GM19463 (cell line): ENCODE data around the gene ODF4.
"Not testable (repeated sequence)": the region's sequence is repeated elsewhere in the genome, so short reads cannot be mapped to it uniquely, and the experiment has no call there.

Source experiments
- ATAC-seq: cut with Tn5 transposase; IDR thresholded peaks from one replicate; pipeline ENCODE4 v1.9.1; 2021; ENCODE audit warnings: mild to moderate bottlenecking, moderate library complexity; ENCODE audit not compliant: unreplicated experiment

ODF4 gene

DNA sequence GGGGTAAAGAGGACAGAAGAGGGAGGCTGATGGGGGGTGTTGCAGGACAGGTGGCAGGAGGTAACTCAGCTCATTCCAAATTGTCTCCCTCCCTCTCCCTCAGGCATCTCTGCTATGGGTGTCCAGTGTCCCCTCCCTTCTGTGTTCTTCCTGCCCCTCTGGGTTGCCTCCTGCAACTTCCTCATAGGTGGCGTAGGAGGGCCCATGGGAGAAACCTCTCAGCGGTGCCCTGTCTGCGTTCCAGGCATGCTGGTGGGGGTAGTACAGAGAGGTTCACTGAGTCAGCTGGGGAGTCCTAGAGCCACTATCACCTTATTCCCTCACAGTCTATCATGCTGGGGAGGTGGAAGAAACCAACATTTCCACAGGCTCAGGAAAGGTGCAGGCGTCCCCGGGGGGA, 14.7 kb upstream of the ODF4 start:
- no peak for ATAC-seq

DNA sequence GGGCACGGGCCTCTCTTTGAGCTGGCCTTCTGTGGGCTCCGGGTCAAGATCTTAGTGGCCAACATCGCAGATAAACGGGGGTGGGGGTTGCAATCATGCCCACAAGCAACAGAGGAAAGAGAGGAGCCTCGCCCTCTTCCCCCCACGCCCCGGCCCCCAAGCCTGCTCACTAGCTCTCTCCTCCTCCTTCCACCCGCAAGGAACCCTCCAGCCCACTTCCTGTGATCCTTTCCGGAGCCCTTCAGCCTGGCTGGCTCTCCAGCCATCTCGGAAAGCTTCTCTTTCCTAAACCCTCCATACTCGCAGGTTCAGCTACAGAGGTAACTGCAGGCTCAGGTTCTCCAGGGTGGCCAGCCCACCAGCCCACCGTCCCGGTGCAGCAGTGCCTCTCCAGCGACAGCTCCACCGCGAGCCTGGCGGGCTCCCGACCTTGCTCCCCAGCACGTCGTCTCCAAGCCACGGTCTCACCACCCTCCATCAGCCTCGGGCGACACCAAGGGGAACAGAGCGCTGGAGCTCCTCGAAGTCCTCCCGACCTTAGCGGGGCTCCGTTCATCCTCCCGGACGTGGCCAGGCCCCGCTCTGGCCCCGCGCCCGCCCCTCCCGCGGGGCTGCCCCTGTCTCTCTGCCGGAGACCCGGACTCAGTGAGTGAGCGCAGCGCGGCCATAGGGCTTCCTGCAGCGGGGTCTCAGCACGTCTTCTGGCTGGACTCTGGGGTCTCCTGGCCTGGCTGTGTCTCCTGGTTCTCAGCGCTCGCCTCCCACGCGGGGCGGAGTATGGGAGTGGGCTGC, 12.9 kb upstream of the ODF4 start:
- no peak for ATAC-seq

DNA sequence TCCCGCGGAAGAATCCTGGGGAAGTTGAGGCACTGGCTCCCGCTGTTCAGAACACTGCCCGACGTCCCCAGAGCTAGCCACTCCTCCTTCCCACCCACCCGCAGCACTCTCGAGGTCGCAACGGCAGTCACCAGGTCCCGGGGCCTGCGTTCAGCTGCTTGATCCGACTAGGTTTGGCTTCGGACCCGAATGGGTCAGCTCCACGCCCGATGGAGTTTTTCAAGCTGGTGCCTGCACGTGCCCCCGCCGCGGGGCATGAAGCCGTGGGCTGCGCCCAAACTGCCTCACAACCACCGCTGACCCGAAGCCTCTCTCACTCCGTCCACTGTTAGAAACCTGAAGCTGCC, 12.4 kb upstream of the ODF4 start:
- ATAC-seq, result no peak

DNA sequence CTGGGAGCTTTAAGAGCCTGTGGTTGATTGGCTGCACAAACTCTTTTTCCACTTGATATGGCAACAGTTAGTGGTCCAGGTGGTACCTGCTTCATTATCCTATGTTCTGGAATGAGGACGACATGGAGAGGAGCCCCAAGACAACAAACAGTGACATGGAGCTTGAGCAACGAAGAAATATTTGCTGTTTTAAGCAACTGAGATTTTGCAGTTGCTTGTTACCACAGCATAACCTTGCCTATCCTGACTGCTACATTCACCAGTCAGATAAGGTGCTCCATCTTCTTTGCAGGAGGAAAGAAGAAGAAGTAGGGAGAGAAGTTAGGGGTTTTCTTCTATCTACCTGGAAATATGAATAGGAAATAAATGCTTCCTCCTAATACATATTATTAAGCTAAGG, 7.5 kb upstream of the ODF4 start:
- no peak for ATAC-seq

DNA sequence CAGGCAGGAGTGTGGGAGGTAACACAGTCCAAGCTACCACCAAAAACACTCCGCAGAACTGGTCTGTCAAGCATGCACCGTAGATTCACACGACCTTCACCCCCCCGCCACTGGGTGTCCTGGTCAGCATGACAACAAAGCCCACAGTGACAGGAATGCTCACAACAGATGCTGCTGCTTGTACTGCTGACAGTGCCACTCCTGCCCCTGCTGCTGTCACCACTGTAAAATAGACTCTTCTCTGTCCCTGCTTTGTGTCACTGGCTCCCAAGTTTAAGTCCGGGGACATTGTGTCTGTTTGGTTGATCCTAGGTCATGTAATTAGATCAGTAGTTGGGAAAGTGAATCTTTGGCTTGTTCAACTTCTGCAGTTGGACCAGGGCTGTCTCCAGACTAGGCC, 7.0 kb upstream of the ODF4 start:
- ATAC-seq, result no peak

DNA sequence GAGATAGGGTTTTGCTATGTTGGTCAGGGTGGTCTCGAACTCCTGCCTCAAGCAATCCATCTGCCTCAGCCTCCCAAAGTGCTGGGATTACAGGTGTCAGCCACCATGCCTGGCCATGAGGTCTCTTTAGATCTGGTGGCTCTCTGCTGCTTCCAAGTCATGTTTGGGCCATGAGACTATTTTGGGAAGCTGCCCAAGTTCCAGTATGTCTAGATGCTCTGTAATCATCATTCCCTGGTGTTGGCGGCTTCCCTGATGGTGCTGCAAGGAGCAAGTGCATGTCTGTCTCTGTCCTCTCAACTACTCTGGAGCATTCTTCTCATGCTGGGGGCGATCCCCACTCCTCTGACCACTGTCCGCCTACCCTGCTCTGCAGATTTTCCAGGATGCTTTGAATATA, 6.4 kb upstream of the ODF4 start:
- ATAC-seq, result no peak

DNA sequence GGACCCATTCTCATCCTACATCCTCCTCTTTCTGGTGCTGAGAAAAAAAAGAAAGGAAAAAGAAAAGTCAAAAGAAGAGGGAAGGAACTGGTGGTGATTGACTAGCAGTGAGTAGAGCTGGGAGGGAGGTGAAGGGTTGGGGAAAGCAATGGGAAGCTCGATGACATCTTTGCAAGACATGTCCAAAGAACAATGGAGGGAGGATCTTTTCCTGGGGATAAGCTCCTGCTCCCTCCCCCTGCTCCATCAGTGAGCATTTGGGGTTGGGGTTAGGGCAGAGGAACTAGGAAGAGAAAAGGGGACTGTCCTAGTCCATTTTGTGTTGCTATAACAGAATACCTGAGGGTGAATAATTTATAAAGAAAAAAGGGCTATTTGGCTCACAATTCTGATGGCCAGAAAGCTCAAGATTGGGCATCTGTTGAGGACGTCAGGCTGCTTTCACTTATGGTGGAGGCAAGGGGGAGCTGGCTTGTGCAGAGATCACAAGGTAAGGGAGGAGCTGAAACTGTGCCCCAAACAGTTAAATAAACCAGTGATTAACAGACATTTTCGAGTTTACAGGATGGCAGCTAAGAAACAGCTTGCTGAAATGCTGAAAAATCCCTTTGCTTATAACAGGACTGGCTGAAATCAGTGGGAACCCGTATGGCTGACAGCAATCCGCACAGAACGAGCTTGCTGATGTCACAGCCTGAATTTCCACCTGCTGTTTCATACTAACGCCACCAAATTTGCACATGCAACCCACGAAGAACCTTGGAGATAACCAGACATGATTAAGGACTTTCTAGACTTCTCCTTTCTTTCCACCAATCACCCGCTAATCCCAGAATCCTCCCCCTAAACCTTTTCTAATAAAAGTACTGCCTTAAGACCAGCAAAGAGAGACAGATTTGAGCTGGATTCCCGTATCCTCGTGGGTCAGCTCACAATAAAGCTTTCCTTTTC, 1.6 kb upstream of the ODF4 start:
- no peak for ATAC-seq

DNA sequence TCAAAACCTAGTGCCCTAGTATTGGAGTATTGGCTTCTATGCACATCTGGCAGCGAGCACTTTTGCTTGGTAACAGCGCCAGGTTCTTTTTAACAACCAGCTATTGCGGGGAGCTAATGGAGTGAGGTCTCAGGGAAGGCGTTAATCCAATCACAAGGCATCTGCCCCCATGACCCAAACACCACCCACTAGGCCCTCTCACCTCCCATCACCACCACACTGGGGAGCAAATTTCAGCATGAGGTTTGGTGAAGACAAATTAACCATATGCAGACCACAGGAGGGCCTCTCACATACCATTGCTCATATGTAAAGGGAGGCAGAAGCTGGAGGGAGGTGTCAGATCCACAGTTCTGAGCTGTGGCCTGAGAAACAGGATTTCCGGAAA, 893 bp upstream of the ODF4 start:
- no peak for ATAC-seq

DNA sequence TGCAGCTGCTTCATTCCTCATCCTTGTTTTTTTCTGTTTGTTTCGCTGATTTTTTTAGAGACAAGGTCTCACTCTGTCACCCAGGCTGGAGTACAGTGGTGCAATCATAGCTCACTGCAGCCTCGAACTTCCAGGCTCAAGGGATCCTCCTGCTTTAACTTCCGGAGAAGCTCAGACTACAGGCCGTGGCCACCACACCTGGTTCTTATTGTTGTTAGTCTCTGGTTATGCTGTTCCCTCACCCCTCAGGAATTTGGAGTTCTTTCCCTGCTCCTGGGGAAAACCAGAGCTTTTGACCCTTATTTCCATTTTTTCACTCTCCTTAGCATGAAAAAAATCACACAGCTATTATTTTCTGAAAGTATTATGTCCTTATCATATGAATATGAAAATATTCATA, 1.8 kb downstream of the ODF4 start:
- ATAC-seq, result no peak

DNA sequence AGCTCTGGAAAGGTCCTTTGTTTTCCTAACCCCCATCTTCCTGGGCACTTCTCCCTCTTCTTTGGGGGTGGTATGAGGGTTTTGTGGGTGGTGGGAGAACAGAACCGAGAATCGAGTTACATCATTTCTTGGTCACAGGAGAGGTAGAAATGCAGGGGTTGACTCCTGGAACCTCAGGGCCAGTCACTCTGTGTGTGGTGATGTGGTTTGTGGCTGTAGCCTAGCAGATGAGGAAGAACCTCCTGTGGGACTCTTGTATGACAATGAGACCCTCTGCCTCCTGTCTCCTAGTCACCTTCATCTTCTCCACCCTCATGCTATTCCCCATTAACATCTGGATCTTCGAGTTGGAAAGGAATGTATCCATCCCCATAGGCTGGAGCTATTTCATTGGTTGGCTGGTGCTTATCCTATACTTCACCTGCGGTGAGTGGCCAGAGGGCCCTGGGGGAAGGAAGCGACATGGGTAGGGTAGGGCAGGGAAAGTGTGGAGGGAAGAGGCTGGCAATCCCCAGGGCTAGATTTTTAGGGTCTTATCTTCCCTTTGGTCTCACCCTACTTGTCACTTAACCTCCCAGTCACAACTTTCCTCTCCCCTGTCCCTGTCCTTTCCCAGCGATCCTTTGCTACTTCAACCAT, 5.5 kb downstream of the ODF4 start:
- ATAC-seq, result no peak

DNA sequence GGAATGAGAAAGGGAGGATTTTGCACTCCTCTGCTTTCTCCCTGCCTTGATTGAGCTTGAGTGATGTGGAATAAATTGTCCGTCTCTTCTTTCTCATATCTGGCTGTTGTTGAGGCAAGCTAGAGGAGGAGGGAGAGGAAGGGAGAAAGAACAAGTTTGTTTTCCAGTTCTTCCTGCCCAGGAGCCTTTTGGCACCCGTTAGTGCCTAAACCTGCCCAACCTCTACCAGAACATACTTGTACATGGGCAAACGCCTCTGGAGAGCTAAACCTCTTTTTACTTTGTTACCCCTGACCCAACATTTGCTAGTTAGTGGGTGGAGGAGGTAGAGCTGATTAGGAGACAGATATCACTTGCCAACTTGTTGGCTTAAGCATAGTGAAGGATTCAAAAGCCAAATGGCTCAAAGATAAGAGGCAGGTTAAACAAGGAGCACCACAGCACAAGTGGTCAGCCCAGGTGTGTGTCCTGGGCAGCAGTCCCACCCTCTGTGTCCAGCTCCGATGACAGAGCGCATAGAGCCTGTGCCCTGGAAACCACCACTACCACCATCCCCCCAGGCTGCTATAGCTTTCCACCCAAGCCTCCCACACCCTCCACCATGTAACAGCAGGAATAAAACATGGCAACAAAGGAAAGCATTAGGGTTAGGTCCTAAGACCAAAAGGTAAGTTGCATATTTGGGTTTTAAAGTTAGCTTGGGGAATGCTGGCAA, 6.5 kb downstream of the ODF4 start:
- no peak for ATAC-seq

DNA sequence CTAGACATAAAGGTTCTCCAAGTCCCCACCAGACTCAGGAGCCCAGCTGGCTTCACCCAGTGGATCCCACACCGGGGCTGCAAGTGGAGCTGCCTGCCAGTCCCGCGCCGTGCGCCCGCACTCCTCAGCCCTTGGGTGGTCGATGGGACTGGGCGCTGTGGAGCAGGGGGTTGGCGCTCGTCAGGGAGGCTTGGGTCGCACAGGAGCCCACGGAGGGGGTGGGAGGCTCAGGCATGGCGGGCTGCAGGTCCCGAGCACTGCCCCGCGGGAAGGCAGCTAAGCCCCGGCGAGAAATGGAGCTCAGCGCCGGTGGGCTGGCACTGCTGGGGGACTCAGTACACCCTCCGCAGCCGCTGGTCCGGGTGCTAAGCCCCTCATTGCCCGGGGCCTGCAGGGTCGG, 7.4 kb downstream of the ODF4 start:
- ATAC-seq, result not testable (repeated sequence)

DNA sequence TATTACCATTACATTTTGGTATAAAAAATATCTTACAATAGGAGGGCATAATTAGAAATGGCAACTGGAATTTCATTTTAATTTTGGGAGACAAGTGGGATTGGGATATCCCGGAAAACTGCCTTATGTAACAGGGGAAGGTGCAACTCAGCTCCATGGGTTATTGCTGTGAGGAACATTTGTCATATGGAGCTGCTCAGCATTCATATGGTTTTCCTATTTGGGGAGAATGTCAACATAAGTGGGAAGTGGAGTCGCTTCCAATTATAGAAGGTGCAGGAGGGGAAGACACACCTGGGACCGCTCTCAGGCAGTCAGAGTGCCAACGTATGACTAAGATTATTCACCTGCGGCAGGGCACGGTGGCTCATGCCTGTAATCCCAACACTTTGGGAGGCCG, 10.7 kb downstream of the ODF4 start:
- ATAC-seq, result no peak

DNA sequence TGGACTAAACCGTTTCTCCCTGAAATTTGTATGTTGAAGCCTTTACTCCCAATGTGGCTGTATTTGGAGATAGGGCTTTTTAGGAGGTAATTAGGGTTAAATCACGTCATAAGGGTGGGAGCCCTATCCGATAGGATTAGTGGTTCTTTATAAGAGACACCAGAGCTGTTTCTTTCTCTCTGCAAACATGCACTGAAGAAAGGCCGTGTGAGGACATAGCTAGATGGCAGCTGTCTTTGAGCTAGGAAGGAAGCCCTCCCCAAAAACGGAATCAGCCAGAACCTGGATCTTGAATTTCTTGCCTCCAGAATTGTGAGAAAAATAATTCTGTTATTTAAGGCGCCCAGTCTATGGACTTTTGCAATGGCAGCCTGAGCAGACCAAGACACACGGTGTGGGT, 14.1 kb downstream of the ODF4 start:
- ATAC-seq, result no peak

DNA sequence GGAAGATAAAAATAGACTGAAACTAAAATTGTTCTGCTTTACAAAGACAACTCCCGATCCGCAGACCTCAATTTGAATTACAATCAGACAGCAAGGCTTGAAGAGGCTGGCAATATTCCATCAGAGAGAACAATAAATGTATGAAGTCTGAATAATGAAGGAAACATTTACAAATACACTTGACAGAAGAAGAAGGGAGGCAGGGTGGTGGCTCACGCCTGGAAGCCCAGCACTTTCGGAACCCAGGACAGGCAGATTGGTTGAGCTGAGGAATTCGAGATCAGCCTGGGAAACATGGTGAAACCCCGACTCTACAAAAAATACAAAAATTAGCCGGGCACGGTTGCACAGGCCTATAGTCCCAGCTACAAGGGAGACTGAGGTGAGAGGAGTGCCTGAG, 14.6 kb downstream of the ODF4 start:
- no peak for ATAC-seq

DNA sequence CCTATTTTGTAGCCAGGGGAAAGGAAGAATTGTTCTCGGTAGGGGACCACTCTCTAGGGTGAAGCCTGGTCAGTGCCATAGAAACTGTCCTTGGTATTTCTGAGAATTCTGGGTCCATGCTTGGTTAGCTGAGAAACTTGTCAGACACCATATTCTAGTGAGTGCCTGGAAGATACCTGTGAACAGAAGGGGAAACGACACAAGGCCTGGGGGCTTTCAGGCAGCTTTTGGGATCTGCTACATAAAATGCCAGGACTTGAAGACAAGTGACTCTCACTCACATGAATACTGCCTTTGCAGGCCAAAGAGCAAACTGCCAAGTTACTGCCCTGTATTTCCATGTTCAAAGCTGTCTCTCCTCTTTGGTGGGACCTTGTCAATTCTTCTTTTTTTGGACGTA, 18.3 kb downstream of the ODF4 start:
- ATAC-seq, result no peak

DNA sequence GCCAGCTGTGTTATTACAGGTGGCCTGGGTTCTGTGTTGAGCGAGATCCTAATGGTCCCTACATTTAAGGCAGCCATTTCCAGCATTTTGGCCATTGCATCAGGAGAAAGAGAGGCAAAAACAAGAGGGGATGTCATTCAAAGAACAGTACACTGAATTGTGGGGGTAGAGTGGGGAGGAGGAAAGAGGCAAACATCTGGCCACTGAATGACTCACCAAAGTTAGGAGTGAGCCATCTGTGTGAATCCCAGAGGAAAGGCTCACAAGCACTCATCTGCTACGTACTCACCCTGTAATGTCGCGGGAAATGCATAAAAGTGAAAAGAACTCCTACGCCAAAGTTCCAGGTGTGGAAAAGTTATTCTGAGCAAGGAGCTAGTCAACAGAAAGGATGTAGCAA, 20.1 kb downstream of the ODF4 start:
- ATAC-seq, result no peak

DNA sequence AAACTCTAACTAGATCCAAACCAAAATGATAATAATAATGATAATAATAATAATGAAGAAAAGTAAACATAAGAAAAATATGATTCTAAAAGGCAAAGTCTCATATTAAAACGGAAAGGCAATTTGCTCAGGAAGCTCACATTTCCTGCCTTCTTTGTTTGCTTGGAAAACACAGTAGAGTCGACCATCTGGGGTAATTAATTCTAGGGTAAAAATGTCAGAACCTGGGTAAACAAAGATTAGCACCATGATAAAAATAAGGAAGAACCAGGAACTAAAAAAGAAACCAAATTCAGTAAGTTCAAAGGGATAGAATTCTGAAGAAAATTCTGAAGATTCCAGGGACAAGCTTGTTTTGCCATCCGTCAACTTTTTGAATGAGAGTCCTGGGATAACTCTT, 20.6 kb downstream of the ODF4 start:
- no peak for ATAC-seq

DNA sequence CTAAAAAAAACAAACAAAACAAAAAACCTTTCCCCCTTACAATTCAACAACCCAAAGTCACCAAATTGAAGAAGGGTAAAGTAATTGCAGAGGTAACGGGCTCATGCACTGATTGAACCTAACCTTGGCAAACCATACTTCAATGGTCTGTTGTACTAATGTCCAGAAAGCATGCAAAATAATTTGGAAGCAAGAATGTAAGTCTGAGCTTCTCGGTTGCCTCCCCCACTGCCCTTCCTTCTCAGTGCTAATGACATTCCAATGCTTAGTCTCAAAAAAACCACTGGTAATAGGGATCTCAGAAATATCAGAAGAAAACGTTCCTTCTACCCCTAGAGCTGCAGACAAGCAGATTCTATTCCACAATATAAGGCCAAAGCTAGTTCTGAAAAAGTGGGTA, 21.1 kb downstream of the ODF4 start:
- ATAC-seq, result no peak

DNA sequence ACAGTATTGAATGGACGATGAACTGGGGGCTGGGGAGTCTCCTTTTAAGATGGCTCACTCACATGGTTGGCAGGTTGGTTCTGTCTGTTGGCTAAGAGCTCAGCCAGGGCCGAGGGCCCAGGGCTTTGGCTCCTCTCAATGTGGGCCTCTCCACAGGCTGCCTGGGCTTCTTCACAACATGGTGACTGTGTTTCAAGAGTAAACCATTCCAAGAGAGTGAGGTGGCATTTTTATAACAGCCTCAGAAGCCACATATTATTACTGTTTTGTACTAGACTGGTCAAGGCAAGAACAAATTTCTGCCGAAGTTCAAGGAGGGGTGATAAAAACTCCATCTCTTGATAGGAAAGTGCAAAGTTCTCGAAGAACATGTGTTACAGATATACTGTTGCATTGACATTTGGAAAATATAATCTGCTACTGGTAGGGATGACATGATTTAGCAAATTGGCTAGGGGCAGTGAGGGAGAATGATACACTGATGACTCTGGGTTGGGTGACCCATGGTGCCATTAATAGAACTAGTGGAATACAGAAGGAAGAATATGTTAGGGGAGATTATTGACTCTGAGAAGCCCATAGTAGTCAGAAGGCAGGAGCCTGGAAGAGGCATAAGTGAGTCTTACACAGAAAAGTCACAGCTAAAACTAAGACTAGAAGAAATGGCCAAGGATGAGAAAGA, 23.2 kb downstream of the ODF4 start:
- ATAC-seq, result no peak

DNA sequence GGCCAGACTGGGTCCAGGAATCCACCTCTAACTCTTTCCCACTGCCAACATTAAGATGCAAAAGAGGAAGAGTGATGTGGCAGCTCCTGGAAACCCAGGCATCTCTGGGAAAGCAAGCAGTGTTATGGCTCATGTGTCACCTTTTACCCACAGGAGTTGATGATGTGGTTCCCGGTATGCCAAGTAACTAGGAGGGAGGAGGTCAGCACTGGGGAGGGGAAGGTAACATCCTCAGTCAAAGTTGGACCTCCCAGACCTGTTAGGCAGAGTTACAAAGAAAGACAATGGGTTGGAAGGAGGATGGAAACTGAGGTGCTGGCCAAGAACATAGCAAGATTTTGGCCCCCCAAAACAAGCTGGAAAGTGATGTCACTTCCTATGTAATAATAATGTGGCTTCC, 25.5 kb downstream of the ODF4 start:
- no peak for ATAC-seq
